GM23248 (cell line): ENCODE data around the gene PTPRN2. TPM values are rescaled to one million over a fixed set of nuclear protein-coding genes. Genes with fewer than 3 reads are reported as not detected.
"Not testable (repeated sequence)": the region's sequence is repeated elsewhere in the genome, so short reads cannot be mapped to it uniquely, and the experiment has no call there.

ENCODE experiments used
- DNase-seq: peaks from one replicate; pipeline ENCODE4 v3.0.0-alpha.2; 2015
- H2AFZ ChIP-seq: fragments of 200-600 bp; sonication (generic); 2 replicates; pipeline ENCODE4 v1.6.1; 2016; ENCODE audit warnings: antibody characterized with exemption
- H3F3A ChIP-seq: fragments of 200-600 bp; sonication (generic); 2 replicates; pipeline ENCODE4 v1.6.1; 2016; ENCODE audit warnings: mild to moderate bottlenecking, antibody characterized with exemption, mixed run types; ENCODE audit not compliant: insufficient read depth
- H3K27ac ChIP-seq: fragments of 200-600 bp; sonication (generic); 2 replicates; pipeline ENCODE4 v1.5.1; 2016; ENCODE audit warnings: mild to moderate bottlenecking
- H3K27me3 ChIP-seq: fragments of 200-600 bp; sonication (generic); replicated peaks from 2 replicates; pipeline ENCODE4 v1.6.1; 2016; ENCODE audit warnings: mild to moderate bottlenecking; ENCODE audit not compliant: insufficient read depth
- H3K36me3 ChIP-seq: fragments of 200-600 bp; sonication (generic); 2 replicates; pipeline ENCODE4 v1.6.1; 2016; ENCODE audit warnings: low read depth, mild to moderate bottlenecking
- H3K4me1 ChIP-seq: fragments of 200-600 bp; sonication (generic); 2 replicates; pipeline ENCODE4 v1.6.1; 2016; ENCODE audit warnings: mild to moderate bottlenecking; ENCODE audit not compliant: insufficient read depth
- H3K4me2 ChIP-seq: fragments of 200-600 bp; sonication (generic); one replicate; pipeline ENCODE4 v1.6.1; 2016; ENCODE audit warnings: mild to moderate bottlenecking; ENCODE audit not compliant: unreplicated experiment
- H3K4me3 ChIP-seq: fragments of 200-600 bp; sonication (generic); 2 replicates; pipeline ENCODE4 v1.5.1; 2016; ENCODE audit warnings: mild to moderate bottlenecking
- H3K79me2 ChIP-seq: fragments of 200-600 bp; sonication (generic); 2 replicates; pipeline ENCODE4 v1.6.1; 2016; ENCODE audit warnings: mild to moderate bottlenecking; ENCODE audit not compliant: insufficient read depth
- H3K9ac ChIP-seq: fragments of 200-600 bp; sonication (generic); 2 replicates; pipeline ENCODE4 v1.6.1; 2016; ENCODE audit warnings: mild to moderate bottlenecking
- H3K9me2 ChIP-seq: fragments of 200-600 bp; sonication (generic); 2 replicates; pipeline ENCODE4 v1.6.1; 2016; ENCODE audit warnings: mixed run types, mild to moderate bottlenecking, moderate library complexity; ENCODE audit not compliant: insufficient read depth
- H3K9me3 ChIP-seq: fragments of 200-600 bp; sonication (generic); one replicate; pipeline ENCODE4 v1.6.1; 2017; ENCODE audit warnings: low read depth
- H4K20me1 ChIP-seq: fragments of 200-600 bp; sonication (generic); 2 replicates; pipeline ENCODE4 v1.6.0; 2016; ENCODE audit not compliant: insufficient read depth
- EZH2 ChIP-seq: fragments of 200-600 bp; sonication (generic); IDR thresholded peaks from 2 replicates; pipeline ENCODE4 v1.6.1; 2018; ENCODE audit warnings: antibody characterized with exemption, mild to moderate bottlenecking; ENCODE audit not compliant: insufficient read depth, poor library complexity, severe bottlenecking
- EZH2phosphoT487 ChIP-seq: fragments of 200-600 bp; sonication (generic); IDR thresholded peaks from 2 replicates; pipeline ENCODE4 v1.6.1; 2018; ENCODE audit warnings: antibody characterized with exemption, moderate library complexity, mild to moderate bottlenecking, low read depth; ENCODE audit not compliant: insufficient read depth
- WGBS, 2 experiments: methylation state at CpG; one replicate each; pipeline ENCODE4 v1.1.6; 2015 to 2017; ENCODE audit warnings: low lambda C conversion rate in 2 of 2, low coverage in 1 of 2; ENCODE audit errors: missing lambda C conversion rate in 2 of 2; 5-methylcytosine and 5-hydroxymethylcytosine counted together
- in situ Hi-C: fragments of 300-500 bp; cut with MboI; formaldehyde crosslinking; loops from 2 replicates; pipeline ENCODE4 v1.15.0; 2020
- polyA plus RNA-seq: library from polyadenylated mRNA; unstranded; fragments of >200 nt; fragmentation: Nextera tagmentation; extraction: Ambion mirVana; gene quantifications from 2 replicates; pipeline ENCODE4 v1.2.1, GENCODE V29; 2016
- total RNA-seq: library from RNA; depleted of rRNA; stranded (reverse); fragments of >200 nt; shearing (Covaris generic); gene quantifications from 2 replicates; pipeline ENCODE4 v1.2.3, GENCODE V29; 2014

PTPRN2 gene
- total and polyA plus RNA-seq, 2 experiments from 2014 or later, result 0.13 TPM; not detected in 1

DNA sequence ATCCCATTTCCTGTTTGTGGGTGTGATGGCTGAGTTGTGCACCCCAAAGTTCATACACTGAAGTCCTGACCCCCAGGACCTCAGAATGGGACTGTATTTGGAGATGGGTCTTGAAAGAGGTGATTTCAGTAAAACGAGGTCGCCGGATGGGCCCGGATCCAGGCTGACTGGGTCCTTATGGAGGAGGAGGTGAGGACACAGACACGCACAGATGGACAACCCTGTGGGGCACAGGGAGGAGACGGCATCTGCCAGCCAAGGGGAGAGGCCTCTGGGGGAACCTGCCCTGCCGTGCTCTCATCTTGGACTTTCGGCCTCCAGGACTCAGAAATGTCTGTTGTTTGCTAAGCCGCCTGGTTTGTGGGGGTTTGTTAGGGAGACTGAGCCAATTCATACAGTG, 61.1 kb downstream of the PTPRN2 start:
- 49 to 50% methylated on average over 9 of the region's 9 CpGs for WGBS, 2 experiments
- TF ChIP-seq EZH2phosphoT487 (no peak), EZH2 (no peak)
- Histone ChIP-seq H3K79me2 (no peaks in the 10 kb centered on the region), H3K4me3 (no peak overlapping the region), H2AFZ (no peak overlapping the region), H3K9me2 (no peaks in the 10 kb centered on the region), H3K36me3 (no peaks in the 10 kb centered on the region), H3K27ac (no peak overlapping the region), H3K27me3 (no peaks in the 10 kb centered on the region), H3F3A (no peaks in the 10 kb centered on the region), H3K9me3 (no peaks in the 10 kb centered on the region), H3K4me1 (no peaks in the 10 kb centered on the region), H3K9ac (no peak overlapping the region), H4K20me1 (no peaks in the 10 kb centered on the region), H3K4me2 (no peak overlapping the region)
- DNase-seq, result no peak
- in situ Hi-C loops, result no loop called here

DNA sequence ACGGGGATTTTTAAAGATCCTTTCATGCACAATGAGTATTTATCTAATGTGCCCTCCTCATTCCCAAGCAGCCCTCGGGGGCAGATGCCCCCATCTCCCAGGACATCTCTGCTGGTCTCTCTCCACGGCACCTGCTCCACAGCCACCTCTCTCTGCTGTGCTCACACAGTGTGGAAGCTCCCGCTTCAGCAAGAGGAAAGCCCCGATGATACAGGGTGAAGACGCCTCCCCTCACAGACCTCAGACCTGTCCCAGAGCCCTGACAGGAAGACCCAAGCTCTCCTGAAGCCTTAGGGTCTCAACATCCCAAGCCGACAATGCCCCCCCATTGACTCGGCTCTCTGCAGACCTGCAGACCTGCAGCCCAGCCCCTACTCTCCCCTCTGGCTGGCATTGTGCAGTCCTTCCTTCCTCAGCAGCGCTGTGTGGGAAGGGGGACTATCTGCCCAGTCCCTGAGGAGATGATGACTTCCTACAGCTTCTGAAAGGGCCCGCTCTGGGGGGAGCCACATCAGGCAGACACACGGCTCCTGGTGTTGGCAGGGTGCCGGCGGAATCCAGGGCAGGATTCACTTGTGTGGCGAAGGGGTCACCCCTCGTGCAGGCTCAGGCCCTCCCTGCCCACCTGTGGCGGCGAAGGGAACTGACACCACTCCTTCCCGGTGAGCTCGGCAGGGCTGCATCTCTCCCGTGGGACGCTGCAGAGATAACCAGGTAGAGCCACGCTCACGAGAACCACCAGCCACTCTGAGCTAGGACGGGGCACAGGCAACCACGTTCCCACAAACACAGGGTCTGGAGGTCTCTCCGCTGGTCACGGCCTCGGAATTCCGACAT, 61.8 kb downstream of the PTPRN2 start:
- no peaks in the 10 kb centered on the region for H3K9me3 ChIP-seq

DNA sequence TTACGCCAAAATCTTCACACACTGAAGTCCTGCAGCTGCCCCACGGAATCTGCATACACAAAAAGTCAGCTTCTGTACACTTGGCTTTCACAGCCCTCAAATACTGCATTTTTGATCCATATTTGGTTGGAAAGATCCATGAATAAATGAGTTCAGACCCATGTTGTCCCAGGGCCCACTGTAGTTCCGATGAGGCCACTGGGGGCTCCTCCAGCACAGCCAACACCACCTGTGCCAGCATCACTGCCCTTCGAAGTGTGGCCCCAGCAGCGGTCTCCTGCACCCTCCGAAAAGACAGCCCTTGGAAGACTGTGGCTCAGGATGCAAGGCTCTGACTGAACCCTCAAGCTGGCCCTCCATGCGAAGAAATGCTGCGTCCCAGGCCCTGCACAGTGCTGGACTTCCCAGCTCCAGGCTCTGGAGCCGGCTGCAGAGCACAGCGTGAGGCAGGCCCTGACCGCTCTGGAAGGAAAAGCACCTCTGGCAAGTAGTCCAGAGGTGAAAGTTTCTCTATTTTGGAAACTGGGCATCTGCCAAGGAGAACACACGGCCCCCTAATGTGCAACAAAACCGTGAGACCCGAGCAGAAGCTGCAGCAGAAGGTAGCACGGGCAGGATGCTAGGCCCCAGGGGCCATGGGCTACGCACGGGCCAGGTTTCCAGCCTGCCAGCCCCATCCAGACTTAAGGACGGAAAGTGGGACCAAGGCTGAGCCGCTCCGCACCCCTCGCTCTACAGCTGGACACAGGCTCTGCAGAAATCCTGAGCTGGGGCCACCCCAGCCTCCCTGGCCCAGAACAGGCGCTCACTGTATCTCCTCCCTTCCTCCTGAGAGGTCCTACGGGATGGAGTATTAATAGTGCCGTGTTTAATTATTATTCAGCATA, 62.6 kb downstream of the PTPRN2 start:
- Histone ChIP-seq H3K4me2 (no peak overlapping the region), H3K9ac (no peak overlapping the region), H3K9me3 (no peaks in the 10 kb centered on the region), H3K4me3 (no peak overlapping the region), H3K9me2 (no peaks in the 10 kb centered on the region), H3K27me3 (no peaks in the 10 kb centered on the region), H3K36me3 (no peaks in the 10 kb centered on the region), H3F3A (no peaks in the 10 kb centered on the region), H3K27ac (no peak overlapping the region), H3K4me1 (no peaks in the 10 kb centered on the region), H3K79me2 (no peaks in the 10 kb centered on the region), H4K20me1 (no peaks in the 10 kb centered on the region), H2AFZ (no peak overlapping the region)
- WGBS, 2 experiments, result 34 to 37% methylated on average over 24 of the region's 24 CpGs
- DNase-seq, result no peak
- in situ Hi-C loops, result no loop called here
- no peak for TF ChIP-seq EZH2phosphoT487
- no peak for TF ChIP-seq EZH2

More for the DNA sequence above, 61.8 kb downstream of the PTPRN2 start:
- H3K4me3 ChIP-seq, result no peak overlapping the region
- TF ChIP-seq EZH2phosphoT487 (no peak), EZH2 (no peak)
- DNase-seq, result no peak
- 40 to 43% methylated on average over 27 to 29 of the region's 29 CpGs for WGBS, 2 experiments
- in situ Hi-C loops, result no loop called here
- no peaks in the 10 kb centered on the region for H3F3A ChIP-seq
- H3K9me2 ChIP-seq, result no peaks in the 10 kb centered on the region
- no peak overlapping the region for H3K4me2 ChIP-seq
- no peaks in the 10 kb centered on the region for H3K4me1 ChIP-seq
- no peak overlapping the region for H2AFZ ChIP-seq
- no peaks in the 10 kb centered on the region for H4K20me1 ChIP-seq
- no peaks in the 10 kb centered on the region for H3K79me2 ChIP-seq
- H3K27me3 ChIP-seq, result no peaks in the 10 kb centered on the region
- no peak overlapping the region for H3K27ac ChIP-seq
- no peaks in the 10 kb centered on the region for H3K36me3 ChIP-seq
- H3K9ac ChIP-seq, result no peak overlapping the region

DNA sequence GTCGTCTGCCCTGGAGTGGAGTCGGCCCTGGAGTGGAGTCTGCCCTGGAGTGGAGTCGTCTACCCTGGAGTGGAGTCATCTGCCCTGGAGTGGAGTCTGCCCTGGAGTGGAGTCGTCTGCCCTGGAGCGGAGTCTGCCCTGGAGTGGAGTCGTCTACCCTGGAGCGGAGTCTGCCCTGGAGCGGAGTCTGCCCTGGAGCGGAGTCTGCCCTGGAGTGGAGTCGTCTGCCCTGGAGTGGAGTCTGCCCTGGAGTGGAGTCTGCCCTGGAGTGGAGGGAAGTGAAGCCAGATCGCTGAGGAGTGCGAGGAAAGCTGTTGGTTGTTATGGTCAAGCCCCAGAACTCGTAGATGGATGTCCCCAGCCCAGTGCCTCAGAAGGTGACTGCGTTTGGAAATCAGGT, 63.3 kb downstream of the PTPRN2 start:
- in situ Hi-C loops, H3K4me3 ChIP-seq, H2AFZ ChIP-seq, H3K27me3 ChIP-seq, H3K9ac ChIP-seq, H3K27ac ChIP-seq, H3K36me3 ChIP-seq, H3K9me3 ChIP-seq, H3K4me2 ChIP-seq, DNase-seq, H3F3A ChIP-seq, H3K9me2 ChIP-seq, H3K4me1 ChIP-seq, H4K20me1 ChIP-seq, H3K79me2 ChIP-seq: not testable (repeated sequence)
- WGBS, 2 experiments, result 30 to 58% methylated on average over 9 to 12 of the region's 14 CpGs

DNA sequence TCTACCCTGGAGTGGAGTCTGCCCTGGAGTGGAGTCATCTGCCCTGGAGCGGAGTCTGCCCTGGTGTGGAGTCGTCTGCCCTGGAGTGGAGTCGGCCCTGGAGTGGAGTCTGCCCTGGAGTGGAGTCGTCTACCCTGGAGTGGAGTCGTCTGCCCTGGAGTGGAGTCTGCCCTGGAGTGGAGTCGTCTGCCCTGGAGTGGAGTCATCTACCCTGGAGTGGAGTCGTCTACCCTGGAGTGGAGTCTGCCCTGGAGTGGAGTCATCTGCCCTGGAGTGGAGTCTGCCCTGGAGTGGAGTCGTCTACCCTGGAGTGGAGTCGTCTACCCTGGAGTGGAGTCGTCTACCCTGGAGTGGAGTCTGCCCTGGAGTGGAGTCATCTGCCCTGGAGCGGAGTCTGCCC, 63.7 kb downstream of the PTPRN2 start:
- H3K9me2 ChIP-seq, H3K9me3 ChIP-seq, in situ Hi-C loops, H4K20me1 ChIP-seq, H3K4me1 ChIP-seq, H3K79me2 ChIP-seq, H3K27me3 ChIP-seq, H3K27ac ChIP-seq, H3K4me2 ChIP-seq, H3K4me3 ChIP-seq, H3K9ac ChIP-seq, DNase-seq, H2AFZ ChIP-seq, H3F3A ChIP-seq, H3K36me3 ChIP-seq: not testable (repeated sequence)
- WGBS, 2 experiments, result 50% methylated on average over 8 of the region's 11 CpGs; no CpG with 5 or more reads in 1 of the 2 experiments

DNA sequence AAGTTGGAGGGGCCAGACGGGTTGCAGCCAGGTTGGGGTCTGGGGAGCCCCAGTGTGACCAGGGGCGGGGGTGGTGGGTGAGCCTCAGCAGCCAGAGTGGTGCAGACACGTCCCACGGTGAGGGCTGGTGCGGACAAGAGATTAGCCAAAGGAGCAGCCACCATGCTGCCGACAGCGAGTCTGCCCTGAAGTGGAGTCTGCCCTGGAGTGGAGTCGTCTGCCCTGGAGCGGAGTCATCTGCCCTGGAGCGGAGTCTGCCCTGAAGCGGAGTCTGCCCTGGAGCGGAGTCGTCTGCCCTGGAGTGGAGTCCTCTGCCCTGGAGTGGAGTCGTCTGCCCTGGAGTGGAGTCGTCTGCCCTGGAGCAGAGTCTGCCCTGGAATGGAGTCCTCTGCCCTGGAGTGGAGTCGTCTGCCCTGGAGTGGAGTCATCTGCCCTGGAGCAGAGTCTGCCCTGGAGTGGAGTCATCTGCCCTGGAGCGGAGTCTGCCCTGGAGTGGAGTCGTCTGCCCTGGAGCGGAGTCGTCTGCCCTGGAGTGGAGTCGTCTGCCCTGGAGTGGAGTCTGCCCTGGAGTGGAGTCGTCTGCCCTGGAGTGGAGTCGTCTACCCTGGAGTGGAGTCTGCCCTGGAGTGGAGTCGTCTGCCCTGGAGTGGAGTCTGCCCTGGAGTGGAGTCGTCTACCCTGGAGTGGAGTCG, 64.3 kb downstream of the PTPRN2 start:
- H3K4me2 ChIP-seq, H3K9me3 ChIP-seq, H2AFZ ChIP-seq, H3F3A ChIP-seq, H3K9ac ChIP-seq, H3K79me2 ChIP-seq, H4K20me1 ChIP-seq, H3K27ac ChIP-seq, H3K9me2 ChIP-seq, H3K36me3 ChIP-seq, in situ Hi-C loops, H3K4me1 ChIP-seq, DNase-seq, H3K27me3 ChIP-seq, H3K4me3 ChIP-seq: not testable (repeated sequence)
- WGBS, 2 experiments, result 67 to 79% methylated on average over 12 to 26 of the region's 26 CpGs
